Purkinje cell (primary cell): Measurements from ENCODE around the gene TOPBP1. TPM values are rescaled to one million over a fixed set of nuclear protein-coding genes. Genes with fewer than 3 reads are reported as not detected.

ENCODE experiments used
- polyA plus RNA-seq: library from polyadenylated mRNA; unstranded; fragments of >200 nt; fragmentation: Nextera tagmentation; gene quantifications from 2 replicates; pipeline ENCODE4 v1.2.1, GENCODE V29; 2014

Gene TOPBP1
- 8.5 and 11.7 TPM in 2 replicates for polyA plus RNA-seq

GRCh38 chr3:133661454-133662277, at the start of gene TOPBP1:
TSS of gene TOPBP1 (minus strand) at chr3:133661941. CDS start at chr3:133661127, 814 bp downstream.

DNA sequence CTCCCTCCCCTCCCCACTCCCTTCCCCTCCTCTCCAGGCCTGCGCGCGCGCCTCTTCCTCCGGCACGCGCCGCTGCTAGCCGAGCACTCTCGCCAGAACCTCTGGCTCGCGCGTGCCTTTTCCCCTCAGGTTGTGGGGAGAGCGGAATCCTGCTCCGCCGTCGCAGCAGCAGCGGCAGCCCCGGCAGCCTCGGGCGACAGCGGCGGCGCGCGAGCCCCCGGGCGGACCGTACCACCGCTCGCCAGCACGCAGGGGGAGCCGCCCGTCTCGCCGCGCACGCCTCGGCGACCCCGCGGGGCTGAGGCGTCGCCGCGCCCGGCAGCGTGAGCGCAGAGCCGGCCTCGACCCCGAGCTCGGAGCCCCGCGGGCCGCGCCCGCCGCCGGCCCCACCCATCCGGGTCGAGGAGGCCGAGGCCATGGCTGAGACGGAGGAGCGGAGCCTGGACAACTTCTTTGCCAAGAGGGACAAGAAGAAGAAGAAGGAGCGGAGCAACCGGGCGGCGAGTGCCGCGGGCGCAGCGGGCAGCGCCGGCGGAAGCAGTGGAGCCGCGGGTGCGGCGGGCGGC, 88.0 kb downstream of the TOPBP1 start, which contains the start of gene CDV3:
TSS of gene CDV3 (plus strand) at position 58 of the 566 bp plus-strand sequence. CDS start at position 417, 359 bp downstream.

Other genes starting within 250 kb of the TOPBP1 start
- gene CDV3, start 88.3 kb downstream of the TOPBP1 start, polyA plus RNA-seq = 34.4 and 46.4 TPM in 2 replicates
- 10.3 and 13.0 TPM in 2 replicates for gene TF, start 84.5 kb upstream of the TOPBP1 start, polyA plus RNA-seq
- gene SRPRB, start 143.9 kb upstream of the TOPBP1 start, polyA plus RNA-seq = 121 and 125 TPM in 2 replicates
- 4.5 and 25.3 TPM in 2 replicates for gene RAB6B, start 233.9 kb upstream of the TOPBP1 start, polyA plus RNA-seq